B cell (primary cell): ENCODE results near the gene CARMIL3. TPM values are rescaled to one million over a fixed set of nuclear protein-coding genes. Genes with fewer than 3 reads are reported as not detected.
"Not testable (repeated sequence)": the region's sequence is repeated elsewhere in the genome, so short reads cannot be mapped to it uniquely, and the experiment has no call there.

Experiments
- ATAC-seq: fragments of 200-7000 bp; cut with Tn5 transposase; one replicate; pipeline ENCODE4 v1.10.0; 2021; ENCODE audit warnings: low read depth, mild to moderate bottlenecking, moderate number of reproducible peaks, moderate library complexity
- CTCF ChIA-PET: fragments of 350-600 bp; sonication (Branson Sonifier 250); formaldehyde crosslinking; loops from one replicate; lab custom pipeline; 2021; ENCODE audit warnings: antibody characterized with exemption, inconsistent platforms; lab: Charles Lee
- POLR2A ChIA-PET: fragments of 350-600 bp; sonication (Branson Sonifier 250); formaldehyde crosslinking; loops from one replicate; lab custom pipeline; 2021; ENCODE audit warnings: antibody characterized with exemption; lab: Charles Lee
- DNase-seq: peaks from one replicate; pipeline ENCODE4 v3.0.0; 2013
- H2AFZ ChIP-seq: 2 replicates; pipeline ENCODE4 v1.6.1; 2012; ENCODE audit warnings: mild to moderate bottlenecking, low read depth, low read length; ENCODE audit not compliant: insufficient read depth, poor library complexity, severe bottlenecking
- H3K27ac ChIP-seq, 2 donors: 1 replicate in 1 of 2; 2 replicates in 1 of 2; pipeline ENCODE4 v1.5.1; 2012 to 2013; ENCODE audit warnings: low read length in 2 of 2, mild to moderate bottlenecking in 2 of 2, moderate library complexity in 1 of 2
- H3K27me3 ChIP-seq, 4 experiments: fragments of 200-600 bp in 1 of 4; sonication (generic) in 1 of 4; replicated peaks in 1 of 4; 1 replicate in 2 of 4; 2 replicates in 2 of 4; pipeline versions ENCODE4 v1.6.1 to v1.7.0; 2013 to 2016; ENCODE audit warnings: low read length in 3 of 4, mild to moderate bottlenecking in 2 of 4, mixed read lengths in 1 of 4, moderate library complexity in 1 of 4; ENCODE audit not compliant: insufficient read depth in 4 of 4, control insufficient read depth in 3 of 4; ENCODE audit errors: control extremely low read depth in 1 of 4
- H3K36me3 ChIP-seq, 2 experiments: replicated peaks in 1 of 2; 1 replicate in 1 of 2; 2 replicates in 1 of 2; pipeline versions ENCODE4 v1.6.1 to v1.7.1; 2013; ENCODE audit warnings: low read length in 1 of 2; ENCODE audit not compliant: insufficient read depth in 2 of 2, control insufficient read depth in 1 of 2; ENCODE audit errors: control extremely low read depth in 1 of 2, extremely low read depth in 1 of 2
- H3K4me1 ChIP-seq, 2 donors: fragments of 200-600 bp in 1 of 2; sonication (generic) in 1 of 2; 1 replicate in 1 of 2; 2 replicates in 1 of 2; pipeline versions ENCODE4 v1.5.1 to v1.6.1; 2013 to 2017; ENCODE audit warnings: low read length in 2 of 2; ENCODE audit not compliant: control insufficient read depth in 2 of 2, insufficient read depth in 2 of 2
- H3K4me2 ChIP-seq: replicated peaks from 2 replicates; pipeline ENCODE3; 2012; ENCODE audit warnings: mild to moderate bottlenecking, low read depth, low read length; ENCODE audit not compliant: poor library complexity, severe bottlenecking
- H3K4me3 ChIP-seq, 5 experiments: fragments of 200-600 bp in 1 of 5; sonication (generic) in 1 of 5; 1 replicate in 3 of 5; 2 replicates in 2 of 5; pipeline versions ENCODE4 v1.5.1 to v1.7.0; 2011 to 2016; ENCODE audit warnings: low read length in 4 of 5, mild to moderate bottlenecking in 4 of 5, low read depth in 2 of 5, control low read depth in 1 of 5, moderate library complexity in 1 of 5; ENCODE audit not compliant: insufficient read depth in 1 of 5; ENCODE audit errors: control extremely low read depth in 1 of 5, extremely low read depth in 1 of 5
- H3K79me2 ChIP-seq: fragments of 200-600 bp; sonication (generic); one replicate; pipeline ENCODE4 v1.6.0; 2016; ENCODE audit warnings: low read length; ENCODE audit not compliant: control insufficient read depth, insufficient read depth
- H3K9ac ChIP-seq: fragments of 200-600 bp; sonication (generic); 2 replicates; pipeline ENCODE4 v1.6.1; 2017; ENCODE audit warnings: mild to moderate bottlenecking, low read length, moderate library complexity
- H3K9me3 ChIP-seq, 3 donors: one replicate each; pipeline versions ENCODE4 v1.6.1 to v1.7.1; 2013; ENCODE audit warnings: low read length in 2 of 3; ENCODE audit not compliant: control insufficient read depth in 2 of 3, insufficient read depth in 1 of 3; ENCODE audit errors: control extremely low read depth in 1 of 3
- H4K20me1 ChIP-seq: 2 replicates; pipeline ENCODE4 v1.6.0; 2012; ENCODE audit warnings: mild to moderate bottlenecking, low read length; ENCODE audit not compliant: insufficient read depth, control insufficient read depth, poor library complexity, severe bottlenecking
- H3K27ac Mint-ChIP-seq: one replicate; pipeline ENCODE4 v1.8.0; 2021; ENCODE audit warnings: mixed read lengths
- H3K27me3 Mint-ChIP-seq: one replicate; pipeline ENCODE4 v1.8.0; 2021; ENCODE audit warnings: mixed read lengths
- H3K4me1 Mint-ChIP-seq: one replicate; pipeline ENCODE4 v1.8.0; 2021; ENCODE audit warnings: mixed read lengths
- H3K4me3 Mint-ChIP-seq: one replicate; pipeline ENCODE4 v1.8.0; 2021; ENCODE audit warnings: mixed read lengths
- H3K9me3 Mint-ChIP-seq: one replicate; pipeline ENCODE4 v1.8.0; 2022; ENCODE audit warnings: mixed read lengths; ENCODE audit not compliant: insufficient read depth
- CTCF ChIP-seq: fragments of 200-600 bp; IDR thresholded peaks from one replicate; pipeline ENCODE4 v1.8.0; 2022; ENCODE audit warnings: antibody characterized with exemption, mild to moderate bottlenecking
- EZH2 ChIP-seq: IDR thresholded peaks from 2 replicates; pipeline ENCODE4 v1.6.1; 2012; ENCODE audit warnings: borderline replicate concordance, low read depth, mild to moderate bottlenecking, moderate library complexity, low read length; ENCODE audit not compliant: insufficient read depth, poor library complexity, severe bottlenecking
- WGBS: methylation state at CpG from one replicate; pipeline ENCODE4 v1.1.5; 2013; ENCODE audit warnings: missing lambda C conversion rate; ENCODE audit not compliant: insufficient coverage; 5-methylcytosine and 5-hydroxymethylcytosine counted together
- intact Hi-C: fragments of 100-400 bp; cut with micrococcal nuclease; formaldehyde crosslinking; loops from one replicate; pipeline ENCODE4 v1.10.0; 2022
- polyA plus RNA-seq: library from polyadenylated mRNA; depleted of rRNA; stranded (reverse); fragments of >200 nt; gene quantifications from 2 replicates; pipeline ENCODE4 v1.2.3, GENCODE V29; 2012
- total RNA-seq, 2 donors: library from RNA; stranded (reverse); fragments of 120-200 nt in 1 of 2; gene quantifications; 1 replicate in 1 of 2; 2 replicates in 1 of 2; pipeline versions ENCODE4 v1.2.3 to v1.2.4, GENCODE V29; 2013 to 2022

CARMIL3 gene
- total and polyA plus RNA-seq, 2 donors (not counting 1 experiment from before 2014, with no cell fraction given) = 1.0 to 7.2 TPM

- H4K20me1 ChIP-seq = no peaks in the 10 kb centered on the region
- no peaks in the 10 kb centered on the region for H3K79me2 ChIP-seq
- no peak overlapping the region for H3K27ac ChIP-seq
- Mint-ChIP-seq H3K9me3 (no peaks in the 10 kb centered on the region), H3K4me3 (no peak overlapping the region), H3K27me3 (no peaks in the 10 kb centered on the region), H3K4me1 (peaks cover 30% of the 10 kb centered on the region), H3K27ac (no peak overlapping the region)
- H3K9me3 ChIP-seq = no peaks in the 10 kb centered on the region
- peaks cover 0 to 3% of the 10 kb centered on the region in 2 donors for H3K4me1 ChIP-seq
- H2AFZ ChIP-seq = no peak overlapping the region
- WGBS = 3% methylated on average over 5 of the region's 12 CpGs
- H3K9ac ChIP-seq = no peak overlapping the region
- H3K27me3 ChIP-seq = no peaks in the 10 kb centered on the region
- H3K36me3 ChIP-seq = no peaks in the 10 kb centered on the region
- DNase-seq (peak; percentile 83), ATAC-seq (peak; percentile 92)
- no peak overlapping the region for H3K4me2 ChIP-seq
- CTCF ChIA-PET = interaction anchor here (0.6 to 2.9 kb wide), 11 partner anchors 26 to 294 kb away, joined by 3 to 19 read pairs (median 5); partner anchors contain the start of genes CIDEB and RNF31
- POLR2A ChIA-PET = no interaction called here
- H3K4me3 ChIP-seq = no peak overlapping the region
- TF ChIP-seq CTCF (peak; percentile 97), EZH2 (no peak)
- intact Hi-C loops = loop anchor here (1.0 to 10.0 kb wide), 10 partner anchors 22 to 418 kb away; partner anchors contain the start of genes DHRS4, LTB4R, LTB4R2 and TINF2
Measured at GRCh38 chr14:24013654-24014514, 37.9 kb upstream of the CARMIL3 start.

GRCh38 chr14:24015745-24016144, 36.1 kb upstream of the CARMIL3 start:
- H2AFZ ChIP-seq, H3K9me3 ChIP-seq, H3K9me3 Mint-ChIP-seq, ATAC-seq, H3K27me3 Mint-ChIP-seq, DNase-seq, H3K27ac ChIP-seq, H3K36me3 ChIP-seq, H3K27me3 ChIP-seq, H3K4me2 ChIP-seq, H4K20me1 ChIP-seq, H3K27ac Mint-ChIP-seq, POLR2A ChIA-PET, H3K79me2 ChIP-seq, H3K4me1 ChIP-seq, H3K9ac ChIP-seq, H3K4me3 Mint-ChIP-seq, H3K4me3 ChIP-seq: not testable (repeated sequence)
- H3K4me1 Mint-ChIP-seq = peaks cover 16% of the 10 kb centered on the region
- CTCF ChIA-PET = interaction anchor here (1.0 to 2.3 kb wide), 3 partner anchors 75 to 95 kb away, joined by 4 to 19 read pairs (median 5); no protein-coding TSS in a partner anchor
- WGBS = 96% methylated on average over 2 of the region's 6 CpGs
- intact Hi-C loops = loop anchor here (10.0 kb wide), 2 partner anchors 61 to 229 kb away; partner anchors contain the start of genes DHRS4 and TINF2

- H3K4me1 ChIP-seq, CTCF ChIA-PET, ATAC-seq, H3K4me3 ChIP-seq, POLR2A ChIA-PET, H3K36me3 ChIP-seq, H4K20me1 ChIP-seq, H3K9ac ChIP-seq, H3K4me2 ChIP-seq, H3K27me3 ChIP-seq, H3K4me3 Mint-ChIP-seq, DNase-seq, H3K27me3 Mint-ChIP-seq, H3K27ac ChIP-seq, H3K27ac Mint-ChIP-seq, H3K9me3 ChIP-seq, H3K79me2 ChIP-seq, H3K9me3 Mint-ChIP-seq, H2AFZ ChIP-seq: not testable (repeated sequence)
- intact Hi-C loops = loop anchor here (10.0 kb wide), 2 partner anchors 64 to 226 kb away; partner anchors contain the start of genes DHRS4 and TINF2
- H3K4me1 Mint-ChIP-seq = peaks cover 10% of the 10 kb centered on the region
Measured at GRCh38 chr14:24018978-24019377, 32.8 kb upstream of the CARMIL3 start.
